ENCODE results near the gene TAL1. TPM values are rescaled to one million over a fixed set of nuclear protein-coding genes. Genes with fewer than 3 reads are reported as not detected.

The TAL1 gene
- polyA plus RNA-seq, 1 of the 3 experiments (the other 2 are of a cell fraction), result not detected

- H3K27ac ChIP-seq (ENCODE audit: low read depth in 2 of 2, low read length in 1 of 2), result no peak overlapping the region
- peaks cover 0 to 4% of the 10 kb centered on the region in 2 experiments; a peak in 1 of 4 replicates for H3K4me1 ChIP-seq (ENCODE audit: control insufficient read depth in 1 of 2, insufficient read depth in 2 of 2, low read depth in 1 of 2, low read length in 1 of 2)
- H3K27me3 ChIP-seq (ENCODE audit: insufficient read depth), result peaks cover 99% of the 10 kb centered on the region
- no peaks in the 10 kb centered on the region for H3K9me2 ChIP-seq
- ChIA-PET POLR2A (no interaction called here), CTCF (interaction anchor here (1.0 to 3.3 kb wide), 3 partner anchors 37 to 50 kb away, joined by 3 to 10 read pairs (median 3); no protein-coding TSS in a partner anchor)
- WGBS (ENCODE audit: low lambda C conversion rate), result 11% methylated on average over 30 of the region's 79 CpGs
- peak overlapping the region in 1 of 2 experiments; percentile 34; a peak in 2 of 4 replicates for H3K4me3 ChIP-seq (ENCODE audit: low read depth in 2 of 2, low read length in 1 of 2)
- H3K9ac ChIP-seq, result no peak overlapping the region
- TF ChIP-seq EZH2phosphoT487 (IDR thresholded peaks at IDR 0.05; ENCODE audit: borderline replicate concordance, low read depth) (0 out of 2 replicates have a peak, but pooled peaks have one; percentile 74), TAF1 (IDR thresholded peaks at IDR 0.05; ENCODE audit: borderline replicate concordance, low read depth, low read length) (no peak)
- no peak overlapping the region for H2AFZ ChIP-seq (ENCODE audit: low read depth)
- H3K36me3 ChIP-seq (replicated peaks in 1 of 2; ENCODE audit: control insufficient read depth in 1 of 2, insufficient read depth in 2 of 2, low read length in 1 of 2), result no peaks in the 10 kb centered on the region
- no peaks in the 10 kb centered on the region for H3K9me3 ChIP-seq
- H4K20me1 ChIP-seq (ENCODE audit: insufficient read depth), result 0 out of 2 replicates have a peak, but pooled peaks cover 3% of the 10 kb centered on the region
- H3F3A ChIP-seq (replicated peaks; ENCODE audit: insufficient read depth), result no peaks in the 10 kb centered on the region
- peak overlapping the region; percentile 41; the same call in 1 of the 2 replicates for H3K4me2 ChIP-seq
- peak; percentile 74 for DNase-seq
- no peaks in the 10 kb centered on the region for H3K79me2 ChIP-seq (ENCODE audit: insufficient read depth)
These were observed 6.5 kb downstream of the TAL1 start for GRCh38 chr1:47225430-47226100.

- no peak overlapping the region for H3K9ac ChIP-seq
- peak overlapping the region; percentile 41; the same call in 1 of the 2 replicates for H3K4me2 ChIP-seq
- peaks cover 0 to 4% of the 10 kb centered on the region in 2 experiments; a peak in 1 of 4 replicates for H3K4me1 ChIP-seq (ENCODE audit: control insufficient read depth in 1 of 2, insufficient read depth in 2 of 2, low read depth in 1 of 2, low read length in 1 of 2)
- no peak overlapping the region for H2AFZ ChIP-seq (ENCODE audit: low read depth)
- H3K9me3 ChIP-seq, result no peaks in the 10 kb centered on the region
- peak; percentile 57 for DNase-seq
- no peaks in the 10 kb centered on the region for H3F3A ChIP-seq (replicated peaks; ENCODE audit: insufficient read depth)
- TF ChIP-seq CTCF (IDR thresholded peaks at IDR 0.05), result no peak
- peak; percentile 71; the same call in 1 of the 2 replicates for TF ChIP-seq EZH2phosphoT487 (IDR thresholded peaks at IDR 0.05; ENCODE audit: borderline replicate concordance, low read depth)
- no peak for TF ChIP-seq SMC3 (IDR thresholded peaks at IDR 0.05; ENCODE audit: low read depth, low read length)
- no peak for TF ChIP-seq YY1 (IDR thresholded peaks at IDR 0.05; ENCODE audit: low read depth)
- peaks cover 92% of the 10 kb centered on the region for H3K27me3 ChIP-seq (ENCODE audit: insufficient read depth)
- POLR2A ChIA-PET, result no interaction called here
- no peaks in the 10 kb centered on the region for H3K9me2 ChIP-seq
- H4K20me1 ChIP-seq (ENCODE audit: insufficient read depth), result no peaks in the 10 kb centered on the region
- H3K4me3 ChIP-seq (ENCODE audit: low read depth in 2 of 2, low read length in 1 of 2), result peak overlapping the region in 1 of 2 experiments; percentile 34; a peak in 1 of 4 replicates
- H3K27ac ChIP-seq (ENCODE audit: low read depth in 2 of 2, low read length in 1 of 2), result no peak overlapping the region
- CTCF ChIA-PET, result interaction anchor here (1.3 to 1.5 kb wide), 3 partner anchors 38 to 49 kb away, joined by 3 to 8 read pairs (median 4); no protein-coding TSS in a partner anchor
- H3K79me2 ChIP-seq (ENCODE audit: insufficient read depth), result no peaks in the 10 kb centered on the region
- no peaks in the 10 kb centered on the region for H3K36me3 ChIP-seq (replicated peaks in 1 of 2; ENCODE audit: control insufficient read depth in 1 of 2, insufficient read depth in 2 of 2, low read length in 1 of 2)
- 8% methylated on average over 26 of the region's 30 CpGs for WGBS (ENCODE audit: low lambda C conversion rate)
These were observed 7.2 kb downstream of the TAL1 start for GRCh38 chr1:47224676-47225399.

All from SK-N-SH (cell line).